ENCODE data around the gene TBC1D3.
"Not testable (repeated sequence)": the region's sequence is repeated elsewhere in the genome, so short reads cannot be mapped to it uniquely, and the experiment has no call there.

TBC1D3 gene

DNA sequence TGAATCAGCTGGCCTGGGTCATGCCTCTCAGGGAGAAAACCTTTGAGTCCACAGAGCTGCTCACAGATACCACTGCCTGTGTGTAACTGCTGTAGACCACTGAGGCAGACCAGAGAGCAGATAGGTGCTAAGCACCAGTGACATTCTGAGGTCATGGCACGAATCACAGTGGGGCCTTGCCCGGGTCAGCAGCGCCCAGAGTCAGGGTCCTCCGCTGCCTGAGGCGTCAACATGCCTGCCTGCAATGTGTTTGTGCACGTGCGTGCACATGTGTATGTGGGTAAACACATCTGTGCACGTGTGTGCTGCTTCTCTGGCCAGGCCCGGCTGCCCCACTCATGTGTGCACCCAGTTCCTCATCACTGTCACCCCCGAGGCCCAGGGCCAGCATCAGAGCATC lies at the start of gene TBC1D3:
Gene TBC1D3 (minus strand): TSS at position 101 of the 400 bp plus-strand sequence. CDS start 1,526 bp downstream, outside the sequence.
- not testable (repeated sequence) for DNase-seq

DNA sequence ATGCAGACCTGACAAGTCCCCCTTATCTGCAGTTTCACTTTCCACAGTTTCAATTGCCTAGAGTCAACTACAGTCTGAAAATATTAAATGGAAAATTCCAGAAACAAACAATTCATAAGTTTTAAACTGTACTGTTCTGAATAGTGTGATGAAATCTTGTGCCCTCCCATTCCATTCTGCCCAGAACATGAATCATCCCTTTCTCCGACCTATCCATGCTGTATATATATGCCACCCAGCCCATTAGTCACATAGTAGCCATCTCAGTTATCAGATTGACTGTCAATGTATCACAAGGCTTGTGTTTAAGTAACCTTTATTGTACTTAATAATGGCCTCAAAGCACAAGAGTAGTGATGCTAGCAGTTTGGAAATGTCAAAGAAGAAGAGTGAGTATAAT lies 40.4 kb upstream of the TBC1D3 start:
- not testable (repeated sequence) for DNase-seq

DNA sequence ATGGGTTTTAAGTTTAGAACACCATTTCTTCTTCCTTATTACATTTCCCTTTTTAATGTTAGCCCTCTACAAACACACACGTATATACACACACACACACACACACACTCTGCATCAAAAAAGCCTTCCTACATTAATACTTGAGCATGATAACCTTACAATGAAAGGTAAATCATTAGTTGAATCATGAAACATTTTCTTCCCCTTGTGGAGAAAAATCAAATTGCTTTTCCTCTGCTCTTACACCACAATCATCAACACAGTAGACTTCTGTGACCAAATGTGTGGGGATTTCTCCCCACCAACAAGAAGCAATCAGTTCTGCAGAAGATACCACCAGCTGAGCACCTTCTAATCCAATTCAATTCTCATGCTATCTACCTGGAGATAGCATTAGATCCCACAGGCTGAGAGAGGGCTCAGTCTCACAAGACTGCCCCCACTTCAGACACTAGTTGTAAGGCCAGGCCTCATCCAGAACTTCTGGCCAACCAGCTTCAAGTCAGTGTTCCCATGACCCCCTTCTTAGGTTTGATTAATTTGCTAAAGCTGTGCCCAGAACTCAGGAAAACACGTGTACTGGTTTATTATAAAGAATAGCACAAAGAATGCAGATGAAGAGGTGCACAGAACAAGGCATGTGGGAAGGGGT lies 33.6 kb upstream of the TBC1D3 start:
- not testable (repeated sequence) for DNase-seq

DNA sequence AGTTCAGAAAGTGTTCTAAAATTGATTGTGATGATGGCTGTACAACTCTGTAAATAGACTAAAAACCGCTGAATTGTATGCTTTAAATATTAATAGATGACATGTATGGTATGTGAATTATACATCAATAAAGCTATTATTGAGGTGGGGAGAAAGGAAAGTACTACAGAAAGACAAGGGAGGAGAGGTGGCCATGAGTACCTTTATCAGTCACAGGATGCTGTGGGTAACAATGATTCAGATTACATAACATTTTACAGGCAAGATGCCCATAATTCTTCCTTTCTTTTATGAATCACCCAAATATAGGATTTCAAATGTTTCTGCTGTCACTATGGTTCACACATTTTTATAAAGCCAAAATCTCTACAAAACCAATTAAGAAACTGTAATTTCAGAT lies 28.5 kb upstream of the TBC1D3 start:
- DNase-seq, result not testable (repeated sequence)

DNA sequence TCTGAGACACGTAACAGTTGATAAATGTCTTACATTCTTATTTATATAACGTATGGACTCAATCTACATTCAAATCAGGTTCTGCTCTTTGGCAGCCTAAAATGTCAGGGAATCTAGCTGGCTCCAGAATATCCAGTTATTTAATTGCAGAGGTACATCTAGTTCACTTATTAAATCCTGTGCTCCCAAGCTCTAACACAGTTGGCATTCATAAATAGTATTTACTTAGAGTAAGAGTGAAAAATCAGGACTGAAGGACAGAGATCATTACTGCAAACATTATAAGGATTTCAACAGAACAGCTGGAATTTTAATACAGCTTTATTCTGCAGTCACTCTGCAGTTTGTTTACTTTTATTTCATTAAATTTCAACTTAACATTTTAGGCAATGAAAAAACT lies 7.9 kb upstream of the TBC1D3 start:
- DNase-seq, result not testable (repeated sequence)

DNA sequence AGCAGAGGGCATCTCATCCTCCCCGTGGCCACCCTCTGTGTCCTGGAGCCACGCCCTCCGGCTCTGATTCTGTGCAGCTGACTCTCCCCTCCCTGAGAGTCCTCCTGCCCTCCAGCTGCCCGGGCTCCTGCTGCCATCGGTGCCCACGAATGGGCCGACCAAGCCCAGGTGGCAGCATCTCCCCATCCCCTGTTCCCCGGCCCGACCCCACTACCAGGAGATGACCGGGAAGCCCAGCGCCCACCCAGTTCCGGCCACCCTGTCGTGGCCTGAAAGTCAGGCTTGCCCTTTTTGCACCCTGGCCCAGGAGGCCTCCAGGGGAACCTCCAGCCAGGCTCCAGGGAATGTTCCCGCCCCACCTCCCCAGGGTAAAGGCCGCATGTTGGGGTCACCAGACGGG lies 57.5 kb downstream of the TBC1D3 start:
- not testable (repeated sequence) for DNase-seq
